Measurements from ENCODE around the gene BEST1. TPM values are rescaled to one million over a fixed set of nuclear protein-coding genes. Genes with fewer than 3 reads are reported as not detected.

The BEST1 gene
- total and polyA plus RNA-seq, 2 of the 13 experiments (the other 11 are each of a cell fraction or from before 2014, with no cell fraction given): 0.09 to 0.65 TPM

DNA sequence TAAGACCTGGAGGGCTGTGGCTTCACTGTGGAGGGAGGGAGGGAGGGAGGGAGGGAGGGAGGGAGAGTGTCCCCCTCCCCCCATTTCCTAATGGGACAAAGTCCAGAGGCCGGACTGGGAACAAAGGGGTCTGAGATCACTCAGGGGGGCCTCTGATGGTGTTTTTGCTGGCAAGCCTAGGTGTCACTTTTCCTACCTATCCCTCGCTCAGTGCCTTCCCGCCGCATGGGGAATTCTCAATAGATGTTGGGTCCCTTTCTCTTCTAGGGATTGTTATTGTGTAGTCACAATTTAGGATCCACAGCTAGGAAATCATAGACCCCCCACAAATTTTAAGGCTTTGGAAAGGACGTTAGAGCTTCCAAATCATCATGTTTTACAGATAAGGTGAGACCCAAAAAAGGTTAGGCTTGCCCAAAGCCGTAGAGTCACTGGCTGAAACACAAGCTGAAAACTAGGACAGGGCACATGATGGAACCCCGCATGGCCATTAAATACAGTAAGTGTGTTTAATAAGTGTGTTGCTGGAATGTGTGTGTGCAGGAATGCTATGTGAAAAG is 22.0 kb downstream of the BEST1 start (continued):
- TF ChIP-seq, protein P1, sequence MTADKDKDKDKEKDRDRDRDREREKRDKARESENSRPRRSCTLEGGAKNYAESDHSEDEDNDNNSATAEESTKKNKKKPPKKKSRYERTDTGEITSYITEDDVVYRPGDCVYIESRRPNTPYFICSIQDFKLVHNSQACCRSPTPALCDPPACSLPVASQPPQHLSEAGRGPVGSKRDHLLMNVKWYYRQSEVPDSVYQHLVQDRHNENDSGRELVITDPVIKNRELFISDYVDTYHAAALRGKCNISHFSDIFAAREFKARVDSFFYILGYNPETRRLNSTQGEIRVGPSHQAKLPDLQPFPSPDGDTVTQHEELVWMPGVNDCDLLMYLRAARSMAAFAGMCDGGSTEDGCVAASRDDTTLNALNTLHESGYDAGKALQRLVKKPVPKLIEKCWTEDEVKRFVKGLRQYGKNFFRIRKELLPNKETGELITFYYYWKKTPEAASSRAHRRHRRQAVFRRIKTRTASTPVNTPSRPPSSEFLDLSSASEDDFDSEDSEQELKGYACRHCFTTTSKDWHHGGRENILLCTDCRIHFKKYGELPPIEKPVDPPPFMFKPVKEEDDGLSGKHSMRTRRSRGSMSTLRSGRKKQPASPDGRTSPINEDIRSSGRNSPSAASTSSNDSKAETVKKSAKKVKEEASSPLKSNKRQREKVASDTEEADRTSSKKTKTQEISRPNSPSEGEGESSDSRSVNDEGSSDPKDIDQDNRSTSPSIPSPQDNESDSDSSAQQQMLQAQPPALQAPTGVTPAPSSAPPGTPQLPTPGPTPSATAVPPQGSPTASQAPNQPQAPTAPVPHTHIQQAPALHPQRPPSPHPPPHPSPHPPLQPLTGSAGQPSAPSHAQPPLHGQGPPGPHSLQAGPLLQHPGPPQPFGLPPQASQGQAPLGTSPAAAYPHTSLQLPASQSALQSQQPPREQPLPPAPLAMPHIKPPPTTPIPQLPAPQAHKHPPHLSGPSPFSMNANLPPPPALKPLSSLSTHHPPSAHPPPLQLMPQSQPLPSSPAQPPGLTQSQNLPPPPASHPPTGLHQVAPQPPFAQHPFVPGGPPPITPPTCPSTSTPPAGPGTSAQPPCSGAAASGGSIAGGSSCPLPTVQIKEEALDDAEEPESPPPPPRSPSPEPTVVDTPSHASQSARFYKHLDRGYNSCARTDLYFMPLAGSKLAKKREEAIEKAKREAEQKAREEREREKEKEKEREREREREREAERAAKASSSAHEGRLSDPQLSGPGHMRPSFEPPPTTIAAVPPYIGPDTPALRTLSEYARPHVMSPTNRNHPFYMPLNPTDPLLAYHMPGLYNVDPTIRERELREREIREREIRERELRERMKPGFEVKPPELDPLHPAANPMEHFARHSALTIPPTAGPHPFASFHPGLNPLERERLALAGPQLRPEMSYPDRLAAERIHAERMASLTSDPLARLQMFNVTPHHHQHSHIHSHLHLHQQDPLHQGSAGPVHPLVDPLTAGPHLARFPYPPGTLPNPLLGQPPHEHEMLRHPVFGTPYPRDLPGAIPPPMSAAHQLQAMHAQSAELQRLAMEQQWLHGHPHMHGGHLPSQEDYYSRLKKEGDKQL (CRISPR knock-in tag; IDR thresholded peaks at IDR 0.05; ENCODE audit: low read depth): 0 out of 2 replicates have a peak, but pooled peaks have one; percentile 21
- TF ChIP-seq, protein P2, sequence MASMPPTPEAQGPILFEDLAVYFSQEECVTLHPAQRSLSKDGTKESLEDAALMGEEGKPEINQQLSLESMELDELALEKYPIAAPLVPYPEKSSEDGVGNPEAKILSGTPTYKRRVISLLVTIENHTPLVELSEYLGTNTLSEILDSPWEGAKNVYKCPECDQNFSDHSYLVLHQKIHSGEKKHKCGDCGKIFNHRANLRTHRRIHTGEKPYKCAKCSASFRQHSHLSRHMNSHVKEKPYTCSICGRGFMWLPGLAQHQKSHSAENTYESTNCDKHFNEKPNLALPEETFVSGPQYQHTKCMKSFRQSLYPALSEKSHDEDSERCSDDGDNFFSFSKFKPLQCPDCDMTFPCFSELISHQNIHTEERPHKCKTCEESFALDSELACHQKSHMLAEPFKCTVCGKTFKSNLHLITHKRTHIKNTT (CRISPR knock-in tag; IDR thresholded peaks at IDR 0.05): no peak
- TF ChIP-seq, protein P3, sequence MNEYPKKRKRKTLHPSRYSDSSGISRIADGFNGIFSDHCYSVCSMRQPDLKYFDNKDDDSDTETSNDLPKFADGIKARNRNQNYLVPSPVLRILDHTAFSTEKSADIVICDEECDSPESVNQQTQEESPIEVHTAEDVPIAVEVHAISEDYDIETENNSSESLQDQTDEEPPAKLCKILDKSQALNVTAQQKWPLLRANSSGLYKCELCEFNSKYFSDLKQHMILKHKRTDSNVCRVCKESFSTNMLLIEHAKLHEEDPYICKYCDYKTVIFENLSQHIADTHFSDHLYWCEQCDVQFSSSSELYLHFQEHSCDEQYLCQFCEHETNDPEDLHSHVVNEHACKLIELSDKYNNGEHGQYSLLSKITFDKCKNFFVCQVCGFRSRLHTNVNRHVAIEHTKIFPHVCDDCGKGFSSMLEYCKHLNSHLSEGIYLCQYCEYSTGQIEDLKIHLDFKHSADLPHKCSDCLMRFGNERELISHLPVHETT (CRISPR knock-in tag; conservative IDR thresholded peaks at IDR 0.05): 0 out of 2 replicates have a peak, but pooled peaks have one; percentile 23
- TF ChIP-seq, protein P4, sequence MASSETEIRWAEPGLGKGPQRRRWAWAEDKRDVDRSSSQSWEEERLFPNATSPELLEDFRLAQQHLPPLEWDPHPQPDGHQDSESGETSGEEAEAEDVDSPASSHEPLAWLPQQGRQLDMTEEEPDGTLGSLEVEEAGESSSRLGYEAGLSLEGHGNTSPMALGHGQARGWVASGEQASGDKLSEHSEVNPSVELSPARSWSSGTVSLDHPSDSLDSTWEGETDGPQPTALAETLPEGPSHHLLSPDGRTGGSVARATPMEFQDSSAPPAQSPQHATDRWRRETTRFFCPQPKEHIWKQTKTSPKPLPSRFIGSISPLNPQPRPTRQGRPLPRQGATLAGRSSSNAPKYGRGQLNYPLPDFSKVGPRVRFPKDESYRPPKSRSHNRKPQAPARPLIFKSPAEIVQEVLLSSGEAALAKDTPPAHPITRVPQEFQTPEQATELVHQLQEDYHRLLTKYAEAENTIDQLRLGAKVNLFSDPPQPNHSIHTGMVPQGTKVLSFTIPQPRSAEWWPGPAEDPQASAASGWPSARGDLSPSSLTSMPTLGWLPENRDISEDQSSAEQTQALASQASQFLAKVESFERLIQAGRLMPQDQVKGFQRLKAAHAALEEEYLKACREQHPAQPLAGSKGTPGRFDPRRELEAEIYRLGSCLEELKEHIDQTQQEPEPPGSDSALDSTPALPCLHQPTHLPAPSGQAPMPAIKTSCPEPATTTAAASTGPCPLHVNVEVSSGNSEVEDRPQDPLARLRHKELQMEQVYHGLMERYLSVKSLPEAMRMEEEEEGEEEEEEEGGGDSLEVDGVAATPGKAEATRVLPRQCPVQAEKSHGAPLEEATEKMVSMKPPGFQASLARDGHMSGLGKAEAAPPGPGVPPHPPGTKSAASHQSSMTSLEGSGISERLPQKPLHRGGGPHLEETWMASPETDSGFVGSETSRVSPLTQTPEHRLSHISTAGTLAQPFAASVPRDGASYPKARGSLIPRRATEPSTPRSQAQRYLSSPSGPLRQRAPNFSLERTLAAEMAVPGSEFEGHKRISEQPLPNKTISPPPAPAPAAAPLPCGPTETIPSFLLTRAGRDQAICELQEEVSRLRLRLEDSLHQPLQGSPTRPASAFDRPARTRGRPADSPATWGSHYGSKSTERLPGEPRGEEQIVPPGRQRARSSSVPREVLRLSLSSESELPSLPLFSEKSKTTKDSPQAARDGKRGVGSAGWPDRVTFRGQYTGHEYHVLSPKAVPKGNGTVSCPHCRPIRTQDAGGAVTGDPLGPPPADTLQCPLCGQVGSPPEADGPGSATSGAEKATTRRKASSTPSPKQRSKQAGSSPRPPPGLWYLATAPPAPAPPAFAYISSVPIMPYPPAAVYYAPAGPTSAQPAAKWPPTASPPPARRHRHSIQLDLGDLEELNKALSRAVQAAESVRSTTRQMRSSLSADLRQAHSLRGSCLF (CRISPR knock-in tag; IDR thresholded peaks at IDR 0.05; ENCODE audit: borderline replicate concordance): 0 out of 2 replicates have a peak, but pooled peaks have one; percentile 16
- TF ChIP-seq ZNF253 (CRISPR knock-in tag; IDR thresholded peaks at IDR 0.05; ENCODE audit: borderline replicate concordance): no peak
- TF ChIP-seq HOXA5 (CRISPR knock-in tag; IDR thresholded peaks at IDR 0.05): peak; percentile 45; the same call in 1 of the 2 replicates
- no peak for TF ChIP-seq RAD21 (CRISPR knock-in tag; IDR thresholded peaks at IDR 0.05)
- TF ChIP-seq, protein P5, sequence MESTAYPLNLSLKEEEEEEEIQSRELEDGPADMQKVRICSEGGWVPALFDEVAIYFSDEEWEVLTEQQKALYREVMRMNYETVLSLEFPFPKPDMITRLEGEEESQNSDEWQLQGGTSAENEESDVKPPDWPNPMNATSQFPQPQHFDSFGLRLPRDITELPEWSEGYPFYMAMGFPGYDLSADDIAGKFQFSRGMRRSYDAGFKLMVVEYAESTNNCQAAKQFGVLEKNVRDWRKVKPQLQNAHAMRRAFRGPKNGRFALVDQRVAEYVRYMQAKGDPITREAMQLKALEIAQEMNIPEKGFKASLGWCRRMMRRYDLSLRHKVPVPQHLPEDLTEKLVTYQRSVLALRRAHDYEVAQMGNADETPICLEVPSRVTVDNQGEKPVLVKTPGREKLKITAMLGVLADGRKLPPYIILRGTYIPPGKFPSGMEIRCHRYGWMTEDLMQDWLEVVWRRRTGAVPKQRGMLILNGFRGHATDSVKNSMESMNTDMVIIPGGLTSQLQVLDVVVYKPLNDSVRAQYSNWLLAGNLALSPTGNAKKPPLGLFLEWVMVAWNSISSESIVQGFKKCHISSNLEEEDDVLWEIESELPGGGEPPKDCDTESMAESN (CRISPR knock-in tag; conservative IDR thresholded peaks at IDR 0.05): 0 out of 2 replicates have a peak, but pooled peaks have one; percentile 2
- peak; percentile 100 for TF ChIP-seq ZNF746 (CRISPR knock-in tag; IDR thresholded peaks at IDR 0.05)
- no peak for TF ChIP-seq JUNB (CRISPR knock-in tag; IDR thresholded peaks at IDR 0.05; ENCODE audit: borderline replicate concordance)
- TF ChIP-seq KLF15 (CRISPR knock-in tag; IDR thresholded peaks at IDR 0.05; ENCODE audit: borderline replicate concordance): no peak
- peak; percentile 29; the same call in 1 of the 2 replicates for TF ChIP-seq ZMYM4 (CRISPR knock-in tag; IDR thresholded peaks at IDR 0.05)
